ENCODE measurements around the gene SH3BP5L. TPM values are rescaled to one million over a fixed set of nuclear protein-coding genes. Genes with fewer than 3 reads are reported as not detected.

Gene SH3BP5L
- total and polyA plus RNA-seq, 2 of the 8 experiments (the other 6 are each of a cell fraction or from before 2014, with no cell fraction given): 20.2 to 28.4 TPM

GRCh38 chr1:248786156-248786555 is 39.6 kb downstream of the SH3BP5L start:
- Histone ChIP-seq H3K14ac (ENCODE audit: insufficient read length) (no peak overlapping the region), H4K8ac (ENCODE audit: extremely low read depth, insufficient read depth, low read length) (no peak overlapping the region), H3K4me3 (ENCODE audit: extremely low read depth in 1 of 4, insufficient read depth in 2 of 4, low read depth in 3 of 4, low read length in 4 of 4) (no peak overlapping the region), H4K20me1 (replicated peaks in 1 of 2; ENCODE audit: control insufficient read depth in 1 of 2, insufficient read depth in 2 of 2, low read length in 2 of 2) (no peaks in the 10 kb centered on the region), H3K56ac (replicated peaks; ENCODE audit: insufficient read length, low read depth, low read length) (no peak overlapping the region), H2BK20ac (ENCODE audit: low read length) (no peak overlapping the region), H2AFZ (ENCODE audit: low read length) (no peak overlapping the region), H4K5ac (ENCODE audit: insufficient read length, low read depth, low read length) (no peak overlapping the region), H3K23me2 (ENCODE audit: low read depth, low read length) (no peaks in the 10 kb centered on the region), H3K9me3 (ENCODE audit: insufficient read depth in 2 of 2, low read depth in 1 of 2, low read length in 1 of 2) (peaks cover 81 to 96% of the 10 kb centered on the region in 2 experiments), H2BK120ac (replicated peaks; ENCODE audit: low read depth, low read length) (no peak overlapping the region), H3K18ac (ENCODE audit: extremely low read depth, low read length) (no peak overlapping the region), H2BK15ac (ENCODE audit: low read length) (no peak overlapping the region), H3K4me1 (replicated peaks in 1 of 4; ENCODE audit: control insufficient read depth in 3 of 4, insufficient read depth in 4 of 4, low read length in 3 of 4) (no peaks in the 10 kb centered on the region), H4K91ac (replicated peaks; ENCODE audit: insufficient read length, low read length) (no peak overlapping the region), H3K79me2 (ENCODE audit: control insufficient read depth in 1 of 2, insufficient read depth in 2 of 2, low read length in 2 of 2) (no peaks in the 10 kb centered on the region), H3K27me3 (replicated peaks in 1 of 4; ENCODE audit: control insufficient read depth in 3 of 4, extremely low read depth in 1 of 4, insufficient read depth in 3 of 4, low read length in 3 of 4) (no peaks in the 10 kb centered on the region), H3K79me1 (ENCODE audit: low read depth, low read length) (no peaks in the 10 kb centered on the region), H3K27ac (ENCODE audit: low read depth, low read length) (no peak overlapping the region), H2BK5ac (ENCODE audit: low read depth, low read length) (no peak overlapping the region), H3K4me2 (ENCODE audit: insufficient read depth in 1 of 2, low read depth in 2 of 2, low read length in 2 of 2) (no peak overlapping the region), H3K23ac (ENCODE audit: insufficient read length) (no peak overlapping the region), H2AK5ac (ENCODE audit: low read depth, low read length) (no peak overlapping the region), H3K4ac (replicated peaks; ENCODE audit: insufficient read length, low read depth, low read length) (no peak overlapping the region), H3K9ac (replicated peaks in 1 of 4; ENCODE audit: extremely low read depth in 1 of 4, low read depth in 3 of 4, low read length in 3 of 4) (no peak overlapping the region), H2BK12ac (ENCODE audit: low read depth, low read length) (no peak overlapping the region), H3K36me3 (ENCODE audit: control insufficient read depth in 2 of 4, insufficient read depth in 4 of 4, low read length in 3 of 4) (no peaks in the 10 kb centered on the region)
- ChIA-PET POLR2A (ENCODE audit: partially characterized antibody) (no interaction called here), CTCF (ENCODE audit: partially characterized antibody) (interaction anchor here (0.9 to 1.9 kb wide), 2 partner anchors 20 to 26 kb away, joined by 3 to 7 read pairs; no protein-coding TSS in a partner anchor)
- WGBS, 2 experiments (ENCODE audit: extremely low coverage in 1 of 2, insufficient coverage in 1 of 2, insufficient read length in 1 of 2, insufficient replicate concordance in 2 of 2, low coverage in 1 of 2, low lambda C conversion rate in 2 of 2, missing lambda C conversion rate in 1 of 2): 75% methylated on average over 3 of the region's 3 CpGs; no CpG with 5 or more reads in 1 of the 2 experiments
- DNase-seq (ENCODE audit: low read depth in 1 of 2, low spot score in 2 of 2): no peak
- FAIRE-seq: no peak
- TF ChIP-seq TEAD4 (IDR thresholded peaks at IDR 0.05; ENCODE audit: low read depth, low read length): no peak
- no peak for TF ChIP-seq BACH1 (IDR thresholded peaks at IDR 0.05; ENCODE audit: low read length)
- no peak for TF ChIP-seq SRF (IDR thresholded peaks at IDR 0.05; ENCODE audit: low read depth, low read length)
- no peak for TF ChIP-seq SIX5 (IDR thresholded peaks at IDR 0.05; ENCODE audit: low read depth, low read length)
- TF ChIP-seq JUND (IDR thresholded peaks at IDR 0.05; ENCODE audit: low read length): no peak
- no peak for TF ChIP-seq TAF7 (optimal IDR thresholded peaks at IDR 0.05; ENCODE audit: borderline replicate concordance, low read depth, low read length)
- no peak for TF ChIP-seq CBX5 (IDR thresholded peaks at IDR 0.05; ENCODE audit: low read depth, low read length)
- TF ChIP-seq SAP30 (IDR thresholded peaks at IDR 0.05; ENCODE audit: insufficient read depth, insufficient replicate concordance, low read length): no peak
- no peak for TF ChIP-seq RBBP5 (IDR thresholded peaks at IDR 0.05; ENCODE audit: borderline replicate concordance, low read depth, low read length)
- TF ChIP-seq HDAC2 (IDR thresholded peaks at IDR 0.05; ENCODE audit: borderline replicate concordance in 1 of 2, low read depth in 2 of 2, low read length in 2 of 2): no peak
- no peak for TF ChIP-seq POU5F1 (IDR thresholded peaks at IDR 0.05; ENCODE audit: low read depth, low read length)
- TF ChIP-seq TAF1 (IDR thresholded peaks at IDR 0.05; ENCODE audit: low read depth, low read length): no peak
- TF ChIP-seq ATF2 (IDR thresholded peaks at IDR 0.05; ENCODE audit: low read length): no peak

All from H1 (cell line).